IPS-NIHi7 (cell line): ENCODE measurements around the gene DPY30.
"Not testable (repeated sequence)": the region's sequence is repeated elsewhere in the genome, so short reads cannot be mapped to it uniquely, and the experiment has no call there.

ENCODE experiments used
- DNase-seq: peaks from one replicate; pipeline ENCODE4 v3.0.0; 2012; ENCODE audit warnings: mixed read lengths; ENCODE audit errors: extremely low spot score

Gene DPY30

GRCh38 chr2:32039447-32040219 lies at the start of gene DPY30:
TSS of gene DPY30 (minus strand) at chr2:32039805. CDS start at chr2:32039456, 349 bp downstream.
- peak; percentile 94 for DNase-seq

GRCh38 chr2:32074134-32074506 lies 34.5 kb upstream of the DPY30 start:
- DNase-seq = no peak

- DNase-seq = no peak
These were observed 27.9 kb upstream of the DPY30 start for GRCh38 chr2:32067549-32067948.

GRCh38 chr2:32064713-32065112 lies 25.1 kb upstream of the DPY30 start:
- no peak for DNase-seq

- DNase-seq = no peak
These were observed 24.5 kb upstream of the DPY30 start for GRCh38 chr2:32064021-32064601.

GRCh38 chr2:32063310-32064020 lies 23.9 kb upstream of the DPY30 start, which contains the start of gene SPAST:
TSS of gene SPAST (plus strand) at chr2:32063556. CDS start at chr2:32063832, 276 bp downstream.
- peak; percentile 98 for DNase-seq

- DNase-seq = peak; percentile 56
These were observed 22.6 kb upstream of the DPY30 start for GRCh38 chr2:32061973-32062861.

DNA sequence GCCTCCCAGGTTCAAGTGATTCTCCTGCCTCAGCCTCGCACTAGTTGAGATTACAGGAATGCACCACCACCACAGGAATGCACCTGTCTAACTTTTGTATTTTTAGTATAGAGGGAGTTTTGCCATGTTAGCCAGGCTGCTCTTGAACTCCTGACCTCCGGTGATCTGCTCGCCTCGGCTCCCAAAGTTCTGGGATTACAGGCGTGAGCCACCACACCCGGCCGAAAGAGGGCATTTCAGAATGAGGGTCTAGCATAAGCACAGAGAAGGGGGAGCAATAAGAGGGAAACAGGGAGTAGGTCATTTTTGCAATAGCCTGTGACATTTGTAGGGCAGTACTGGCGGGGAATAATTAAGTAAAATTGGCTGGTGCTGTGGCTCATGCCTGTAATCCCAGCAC lies 21.8 kb upstream of the DPY30 start:
- DNase-seq = no peak

GRCh38 chr2:32060266-32060665 lies 20.7 kb upstream of the DPY30 start:
- DNase-seq = no peak

- no peak for DNase-seq
These were observed 18.5 kb upstream of the DPY30 start for GRCh38 chr2:32058130-32058529.

DNA sequence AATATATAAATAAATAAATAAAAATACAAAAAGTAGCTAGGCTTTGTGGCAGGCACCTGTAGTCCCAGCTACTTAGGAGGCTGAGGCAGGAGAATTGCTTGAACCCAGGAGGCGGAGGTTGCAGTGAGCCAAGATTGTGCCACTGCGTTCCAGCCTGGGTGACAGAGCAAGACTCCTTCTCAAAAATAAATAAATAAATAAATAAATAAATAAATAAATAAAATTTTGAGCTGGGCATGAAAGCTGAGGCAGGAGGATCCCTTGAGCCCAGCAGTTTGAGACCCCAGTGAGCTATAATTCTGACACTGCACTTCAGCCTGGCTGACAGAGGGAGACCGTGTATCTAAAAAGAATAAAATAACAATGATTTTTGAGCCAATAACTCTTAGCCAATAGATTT lies 15.0 kb upstream of the DPY30 start:
- DNase-seq = not testable (repeated sequence)

DNA sequence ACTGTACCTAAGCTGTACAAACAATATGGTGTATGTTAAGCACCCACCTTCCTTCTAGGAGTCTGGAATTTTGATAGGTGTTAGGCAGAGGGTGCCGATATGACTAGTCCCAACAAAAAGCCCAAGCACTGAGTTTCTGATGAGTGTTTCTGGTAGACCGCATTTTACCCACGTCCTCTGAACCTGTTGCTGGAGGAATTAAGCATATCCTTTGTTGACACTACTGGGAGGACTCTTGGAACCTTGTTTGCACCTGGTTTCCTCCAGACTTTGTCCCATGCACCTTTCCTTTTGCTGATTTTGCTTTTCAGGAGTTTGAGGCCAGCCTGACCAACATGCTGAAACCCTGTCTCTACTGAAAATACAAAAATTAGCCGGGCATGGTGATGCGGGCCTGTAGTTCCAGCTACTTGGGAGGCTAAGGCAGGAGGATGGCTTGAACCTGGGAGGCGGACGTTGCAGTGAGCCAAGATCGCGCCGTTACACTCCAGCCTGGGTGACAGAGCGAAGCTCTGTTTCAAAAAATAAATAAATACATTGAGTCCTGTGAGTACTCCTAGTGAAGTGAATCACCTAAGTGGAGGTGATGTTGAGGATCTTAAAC lies 12.3 kb upstream of the DPY30 start:
- no peak for DNase-seq

GRCh38 chr2:32043561-32043960 lies 4.0 kb upstream of the DPY30 start:
- no peak for DNase-seq

DNA sequence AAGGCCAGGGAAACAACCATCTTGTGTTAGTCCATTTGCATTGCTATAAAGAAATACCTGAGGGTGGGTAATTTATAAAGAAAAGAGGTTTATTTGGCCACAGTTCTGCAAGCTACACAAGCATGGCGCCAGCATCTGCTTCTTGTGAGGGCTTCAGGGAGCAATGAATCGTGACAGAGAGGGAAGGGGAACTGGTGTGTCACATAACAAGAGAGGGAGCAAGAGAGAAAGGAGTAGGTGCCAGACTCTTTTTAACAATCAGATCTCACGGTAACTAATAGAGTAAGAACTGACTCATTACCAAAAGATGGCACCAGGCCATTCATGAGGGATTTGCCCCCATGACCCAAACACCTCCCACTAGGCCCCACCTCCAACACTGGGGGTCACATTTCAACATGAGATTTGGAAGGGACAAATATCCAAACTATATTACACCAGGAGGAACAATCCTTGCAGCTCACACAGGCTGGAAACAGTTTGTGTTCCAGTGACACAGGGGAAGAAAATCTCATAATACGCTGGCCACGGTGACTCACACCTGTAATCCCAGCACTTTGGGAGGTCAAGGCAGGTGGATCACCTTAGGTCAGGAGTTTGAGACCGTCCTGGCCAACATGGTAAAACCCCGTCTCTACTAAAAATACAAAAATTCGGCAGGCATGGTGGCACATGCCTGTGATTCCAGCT lies 5.3 kb downstream of the DPY30 start:
- not testable (repeated sequence) for DNase-seq

DNA sequence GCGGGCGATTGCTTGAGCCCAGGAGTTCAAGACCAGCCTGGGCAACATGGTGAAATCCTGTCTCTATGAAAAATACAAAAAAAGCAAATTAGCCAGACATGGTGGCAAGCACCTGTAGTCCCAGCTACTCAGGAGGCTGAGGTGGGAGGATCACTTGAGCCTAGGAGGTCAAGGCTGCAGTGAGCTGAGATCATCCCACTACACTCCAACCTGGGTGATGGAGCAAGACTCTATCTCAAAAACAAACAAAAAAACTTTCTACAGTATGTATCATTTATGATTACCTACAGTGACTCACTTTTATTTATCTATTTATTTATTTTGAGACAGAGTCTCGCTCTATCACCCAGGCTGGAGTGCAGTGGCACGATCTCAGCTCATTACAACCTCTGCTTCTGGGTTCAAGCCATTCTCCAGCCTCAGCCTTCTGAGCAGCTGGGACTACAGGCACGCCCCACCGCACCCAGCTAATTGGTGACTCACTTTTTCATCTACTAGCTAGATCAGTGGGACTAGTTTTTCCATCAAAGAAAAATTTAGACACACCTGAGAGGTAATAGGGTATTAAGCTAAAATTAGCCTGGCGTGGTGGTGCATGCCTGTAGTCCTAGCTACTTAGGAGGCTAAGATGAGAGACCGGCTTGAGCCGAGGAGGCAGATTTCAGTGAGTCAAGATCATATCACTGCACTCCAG lies 20.7 kb downstream of the DPY30 start:
- not testable (repeated sequence) for DNase-seq

DNA sequence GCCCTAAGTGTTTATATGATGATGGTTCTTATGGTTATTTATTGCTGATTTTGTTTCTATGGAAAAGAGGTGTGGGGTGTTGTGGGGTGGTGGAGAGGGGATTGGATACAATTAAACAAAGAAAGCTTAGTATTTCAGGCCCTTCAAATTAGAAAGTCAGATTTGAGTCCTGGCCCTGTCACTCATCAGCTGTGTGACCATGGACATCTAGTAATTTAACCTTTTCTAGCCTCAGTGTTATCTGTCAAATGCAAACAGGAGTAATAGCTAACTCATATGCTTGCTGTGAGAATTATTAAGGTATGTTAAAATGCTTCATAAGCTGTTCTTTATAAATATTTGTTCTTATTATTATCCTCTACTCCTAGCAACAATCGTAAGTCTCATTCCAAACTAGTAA lies 26.7 kb downstream of the DPY30 start:
- DNase-seq = no peak

DNA sequence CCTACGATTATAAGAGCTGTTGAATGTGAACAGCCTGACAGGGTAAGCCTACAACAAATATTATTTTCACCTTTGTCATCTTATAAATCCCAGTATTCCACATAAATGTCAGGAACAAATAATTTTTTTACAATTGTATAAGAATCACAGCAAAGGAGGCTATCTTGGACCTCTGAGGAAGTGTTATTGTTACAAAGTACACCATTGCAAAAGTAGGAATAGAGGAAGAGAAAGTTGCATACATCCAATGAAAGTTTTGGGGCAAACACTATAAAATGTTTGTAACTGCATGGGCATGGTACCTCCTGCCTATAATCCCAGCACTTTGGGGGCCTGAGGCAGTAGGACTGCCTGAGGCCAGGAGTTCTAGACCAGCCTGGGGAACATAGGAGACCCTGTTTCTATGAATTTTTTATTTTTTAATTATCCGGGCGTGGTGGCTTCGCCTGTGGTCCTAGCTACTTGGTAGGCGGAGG lies 28.1 kb downstream of the DPY30 start:
- no peak for DNase-seq

GRCh38 chr2:32010670-32011484 lies 28.7 kb downstream of the DPY30 start, which contains the start of gene MEMO1:
TSS of gene MEMO1 (minus strand) at chr2:32011008. CDS start at chr2:32010247, 761 bp downstream.
- peak; percentile 95 for DNase-seq

- DNase-seq = not testable (repeated sequence)
These were observed 29.3 kb downstream of the DPY30 start for GRCh38 chr2:32010280-32010669.
